GM12878 (cell line): Measurements from ENCODE around the gene CNNM3. TPM values are rescaled to one million over a fixed set of nuclear protein-coding genes. Genes with fewer than 3 reads are reported as not detected.

Source experiments
- ATAC-seq: fragments of 200-7000 bp; cut with Tn5 transposase; 3 replicates; pipeline ENCODE4 v1.9.1; 2020; ENCODE audit warnings: mild to moderate bottlenecking, moderate library complexity
- BruUV-seq: library from RNA; stranded (reverse); fragments of 400-500 nt; replicated peaks from 2 replicates; lab custom pipeline; 2021; lab: Mats Ljungman, UMichigan
- CTCF ChIA-PET: fragments of 300-600 bp; sonication (Branson Sonifier 250); formaldehyde crosslinking; extraction: SDS; loops from one replicate; lab custom pipeline; 2021; ENCODE audit warnings: inconsistent platforms; lab: Yijun Ruan, JAX
- POLR2A ChIA-PET: fragments of 350-600 bp; formaldehyde crosslinking; extraction: SDS; loops from one replicate; lab custom pipeline; 2021; ENCODE audit warnings: inconsistent platforms; lab: Charles Lee
- RAD21 ChIA-PET: fragments of 300-600 bp; sonication (Branson Sonifier 250); formaldehyde crosslinking; loops from one replicate; lab custom pipeline; 2023; ENCODE audit warnings: antibody characterized with exemption; ENCODE audit not compliant: unreplicated experiment; lab: Charles Lee
- SMC1A ChIA-PET: fragments of 300-600 bp; sonication (Branson Sonifier 250); formaldehyde crosslinking; loops from one replicate; lab custom pipeline; 2023; ENCODE audit not compliant: unreplicated experiment, uncharacterized antibody; lab: Charles Lee
- DNase-seq: peaks from one replicate; pipeline ENCODE4 v3.0.0-alpha.2; 2011; ENCODE audit warnings: low read depth, low spot score
- FAIRE-seq: peaks from 3 replicates; lab custom pipeline; 2011; peaks lifted over from hg19 to GRCh38; lab: Jason Lieb, UNC
- H2AFZ ChIP-seq: 2 replicates; pipeline ENCODE4 v1.6.0; 2011; ENCODE audit warnings: low read depth, low read length, control low read depth; ENCODE audit not compliant: control insufficient read depth
- H3K27ac ChIP-seq: 2 replicates; pipeline ENCODE4 v1.5.1; 2011; ENCODE audit warnings: control low read depth; ENCODE audit not compliant: control insufficient read depth, insufficient read depth
- H3K27me3 ChIP-seq, 2 experiments: replicated peaks in 1 of 2; 2 replicates each; pipeline versions ENCODE4 v1.6.0 to v1.6.1; 2011; ENCODE audit warnings: low read length in 1 of 2; ENCODE audit not compliant: control insufficient read depth in 2 of 2, insufficient read depth in 2 of 2
- H3K36me3 ChIP-seq, 2 experiments: 2 replicates each; pipeline ENCODE4 v1.5.1; 2011; ENCODE audit warnings: low read length in 1 of 2; ENCODE audit not compliant: control insufficient read depth in 2 of 2, insufficient read depth in 2 of 2
- H3K4me1 ChIP-seq: 2 replicates; pipeline ENCODE4 v1.6.1; 2011; ENCODE audit warnings: mild to moderate bottlenecking, low read length, moderate library complexity, mixed read lengths; ENCODE audit not compliant: control insufficient read depth, insufficient read depth
- H3K4me2 ChIP-seq: 2 replicates; pipeline ENCODE4 v1.6.0; 2011; ENCODE audit warnings: control low read depth; ENCODE audit not compliant: control insufficient read depth, insufficient read depth
- H3K4me3 ChIP-seq: fragments of 200-600 bp; sonication (generic); 2 replicates; pipeline ENCODE4 v1.5.1; 2016
- H3K79me2 ChIP-seq: 2 replicates; pipeline ENCODE4 v1.6.0; 2011; ENCODE audit warnings: low read length; ENCODE audit not compliant: control insufficient read depth, insufficient read depth
- H3K9ac ChIP-seq: 2 replicates; pipeline ENCODE4 v1.8.0; 2011; ENCODE audit warnings: low read length, control low read depth, mixed read lengths; ENCODE audit not compliant: control insufficient read depth, insufficient read depth
- H3K9me3 ChIP-seq: replicated peaks from 3 replicates; pipeline ENCODE4 v1.5.1; 2011; ENCODE audit warnings: mild to moderate bottlenecking, low read length; ENCODE audit not compliant: control insufficient read depth, insufficient read depth
- H4K20me1 ChIP-seq: 2 replicates; pipeline ENCODE4 v1.6.0; 2011; ENCODE audit not compliant: control insufficient read depth, insufficient read depth
- CBX3 ChIP-seq: fragments of 200-600 bp; sonication (generic); IDR thresholded peaks from 2 replicates; pipeline ENCODE4 v1.6.1; 2016; ENCODE audit warnings: low read depth, borderline replicate concordance
- CREB1 ChIP-seq: IDR thresholded peaks from 2 replicates; pipeline ENCODE4 v1.6.1; 2012; ENCODE audit warnings: low read depth, mild to moderate bottlenecking, inconsistent platforms
- DPF2 ChIP-seq: fragments of 450-650 bp; IDR thresholded peaks from 2 replicates; pipeline ENCODE4 v1.6.1; 2017; ENCODE audit warnings: mild to moderate bottlenecking
- GATAD2B ChIP-seq: fragments of 450-650 bp; conservative IDR thresholded peaks from 2 replicates; pipeline ENCODE4 v1.6.1; 2017; ENCODE audit warnings: low read depth, mild to moderate bottlenecking, moderate library complexity
- MTA3 ChIP-seq: IDR thresholded peaks from 2 replicates; pipeline ENCODE4 v1.6.1; 2012; ENCODE audit warnings: low read length, inconsistent platforms, borderline replicate concordance
- MXI1 ChIP-seq: fragments of 150-350 bp; IDR thresholded peaks from 2 replicates; pipeline ENCODE4 v1.6.1; 2011; ENCODE audit warnings: low read depth, mild to moderate bottlenecking, inconsistent platforms, low read length, improper control_type of control experiment
- PML ChIP-seq: IDR thresholded peaks from 2 replicates; pipeline ENCODE4 v1.6.1; 2012; ENCODE audit warnings: low read length, inconsistent platforms
- POLR2AphosphoS2 ChIP-seq: IDR thresholded peaks from 2 replicates; pipeline ENCODE4 v1.6.1; 2011; ENCODE audit warnings: low read depth, mild to moderate bottlenecking, low read length, improper control_type of control experiment, moderate library complexity
- RCOR1 ChIP-seq: conservative IDR thresholded peaks from 2 replicates; pipeline ENCODE4 v1.6.1; 2012; ENCODE audit warnings: low read depth, low read length, improper control_type of control experiment
- YBX1 ChIP-seq: fragments of 450-650 bp; IDR thresholded peaks from 2 replicates; pipeline ENCODE4 v1.6.1; 2016; ENCODE audit warnings: antibody characterized with exemption
- ZNF274 ChIP-seq: IDR thresholded peaks from one replicate; pipeline ENCODE4 v1.8.0; 2011; ENCODE audit not compliant: insufficient read length, insufficient read depth
- WGBS: methylation state at CpG from one replicate; pipeline ENCODE4 v1.1.6; 2016; ENCODE audit warnings: low lambda C conversion rate; ENCODE audit not compliant: insufficient replicate concordance, insufficient coverage; ENCODE audit errors: missing lambda C conversion rate; 5-methylcytosine and 5-hydroxymethylcytosine counted together
- in situ Hi-C: fragments of 300-500 bp; cut with MboI; formaldehyde crosslinking; loops from 9 replicates; pipeline ENCODE4 v1.14.3; 2018; ENCODE audit warnings: mixed read lengths
- intact Hi-C: fragments of 100-400 bp; cut with micrococcal nuclease; formaldehyde crosslinking; loops from one replicate; pipeline ENCODE4 v1.14.2; 2022; ENCODE audit not compliant: unreplicated experiment
- polyA plus RNA-seq, 11 experiments: library from polyadenylated mRNA; depleted of rRNA in 4 of 11; unstranded in 6 of 11; stranded (reverse) in 5 of 11; fragments of >200 nt; fragmentation: Nextera tagmentation in 4 of 11; fragmentation: Illumina TruSeq in 1 of 11; extraction: Ambion mirVana in 4 of 11; extraction: Trizol in 1 of 11; gene quantifications; 1 replicate in 1 of 11; 2 replicates in 10 of 11; pipeline versions ENCODE4 v1.2.1 to v1.2.3, GENCODE V29; 2011 to 2016; ENCODE audit warnings: inconsistent platforms in 2 of 11, missing spikeins in 2 of 11, low read depth in 1 of 11
- total RNA-seq, 4 experiments: library from RNA; depleted of rRNA in 3 of 4; stranded (reverse); fragments of >200 nt in 3 of 4; fragmentation: Illumina TruSeq in 1 of 4; extraction: Trizol in 1 of 4; gene quantifications; 2 replicates each; pipeline versions ENCODE4 v1.2.1 to v1.2.3, GENCODE V29; 2013 to 2021
- TF ChIP-seq, protein P1 (sequence below): fragments of 150-350 bp; IDR thresholded peaks from 2 replicates; pipeline ENCODE4 v1.6.1; 2014; ENCODE audit warnings: mild to moderate bottlenecking, low read depth, low read length
- TF ChIP-seq, protein P2 (sequence below): fragments of 450-650 bp; IDR thresholded peaks from 2 replicates; pipeline ENCODE4 v1.6.1; 2017; ENCODE audit warnings: mild to moderate bottlenecking, moderate library complexity
- TF ChIP-seq, protein P3 (sequence below): IDR thresholded peaks from 2 replicates; pipeline ENCODE4 v1.6.1; 2012; ENCODE audit warnings: mild to moderate bottlenecking, low read depth, low read length

The CNNM3 gene
- total and polyA plus RNA-seq, 10 of the 15 experiments (the other 5 are each of a cell fraction or from before 2014, with no cell fraction given) = 0.72 to 14.3 (median 4.0) TPM

DNA sequence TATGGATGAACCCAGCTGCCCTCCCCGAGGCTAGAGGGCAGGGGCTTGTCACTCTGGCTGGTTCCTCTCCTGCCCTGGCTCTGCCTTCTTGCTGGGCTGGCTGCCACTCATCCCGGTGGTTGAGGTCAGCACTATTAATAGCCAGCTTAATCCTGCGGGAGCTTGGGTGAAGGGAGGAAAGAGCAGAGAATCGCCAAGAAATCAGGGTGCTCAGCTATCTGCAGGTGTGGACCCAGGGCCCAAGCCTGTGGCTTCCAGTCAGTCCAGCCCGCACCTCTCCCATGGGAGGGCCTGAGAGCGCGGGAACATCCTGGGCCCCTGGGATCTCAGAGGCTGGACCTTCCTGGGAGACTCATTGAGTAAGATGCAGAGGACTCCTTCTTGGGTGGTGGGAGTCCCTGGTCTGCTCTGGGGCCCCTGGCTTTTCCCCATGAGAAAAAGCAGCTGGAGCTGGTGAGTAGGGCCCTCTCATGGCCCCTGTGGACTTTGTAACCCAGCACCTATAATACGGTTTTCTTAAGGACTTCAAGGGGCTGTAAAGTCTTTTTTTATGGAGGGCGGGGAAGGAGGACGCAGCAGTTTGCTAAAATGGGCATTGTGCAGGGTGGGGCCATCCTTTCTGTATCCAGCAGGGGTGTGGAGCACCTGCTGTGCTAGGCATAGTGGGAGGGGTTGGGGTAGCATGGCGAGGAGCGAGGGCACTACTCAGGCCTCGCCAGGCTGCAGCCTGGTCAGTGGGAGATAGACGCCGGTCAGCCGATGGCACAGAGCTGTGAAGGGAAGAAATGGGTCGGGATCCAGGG lies 27.4 kb upstream of the CNNM3 start (continued):
- TF ChIP-seq, protein P1, sequence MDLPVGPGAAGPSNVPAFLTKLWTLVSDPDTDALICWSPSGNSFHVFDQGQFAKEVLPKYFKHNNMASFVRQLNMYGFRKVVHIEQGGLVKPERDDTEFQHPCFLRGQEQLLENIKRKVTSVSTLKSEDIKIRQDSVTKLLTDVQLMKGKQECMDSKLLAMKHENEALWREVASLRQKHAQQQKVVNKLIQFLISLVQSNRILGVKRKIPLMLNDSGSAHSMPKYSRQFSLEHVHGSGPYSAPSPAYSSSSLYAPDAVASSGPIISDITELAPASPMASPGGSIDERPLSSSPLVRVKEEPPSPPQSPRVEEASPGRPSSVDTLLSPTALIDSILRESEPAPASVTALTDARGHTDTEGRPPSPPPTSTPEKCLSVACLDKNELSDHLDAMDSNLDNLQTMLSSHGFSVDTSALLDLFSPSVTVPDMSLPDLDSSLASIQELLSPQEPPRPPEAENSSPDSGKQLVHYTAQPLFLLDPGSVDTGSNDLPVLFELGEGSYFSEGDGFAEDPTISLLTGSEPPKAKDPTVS = no peak

DNA sequence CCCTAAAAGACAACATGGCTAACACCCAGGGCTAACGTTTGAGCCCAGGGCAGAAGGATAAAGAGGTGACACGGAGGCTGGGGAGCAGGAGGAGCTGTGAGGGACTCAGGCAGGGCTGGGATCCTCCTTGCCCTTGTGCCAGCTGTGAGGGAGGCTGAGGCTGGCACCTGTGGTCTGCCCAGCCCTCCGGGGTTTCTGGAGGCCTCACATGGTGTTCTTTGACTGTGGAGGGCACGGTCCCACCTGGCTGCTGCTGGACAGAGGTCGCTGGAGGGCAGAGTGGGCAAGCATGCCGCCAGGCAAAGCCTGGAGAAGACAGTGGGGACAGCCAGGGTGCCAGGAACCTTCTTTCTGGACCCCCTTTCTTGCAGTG lies 26.8 kb upstream of the CNNM3 start:
- ChIA-PET RAD21 (no interaction called here), POLR2A (no interaction called here), SMC1A (no interaction called here), CTCF (no interaction called here)
- Histone ChIP-seq H3K79me2 (no peaks in the 10 kb centered on the region; the same call in 1 of the 2 replicates), H3K9me3 (no peaks in the 10 kb centered on the region), H3K27me3 (no peaks in the 10 kb centered on the region), H3K27ac (no peak overlapping the region), H3K4me1 (no peaks in the 10 kb centered on the region), H3K4me3 (no peak overlapping the region), H4K20me1 (no peaks in the 10 kb centered on the region), H3K36me3 (no peaks in the 10 kb centered on the region), H3K9ac (no peak overlapping the region), H2AFZ (no peak overlapping the region), H3K4me2 (no peak overlapping the region)
- 44% methylated on average over 6 of the region's 6 CpGs for WGBS
- no peak for FAIRE-seq
- in situ Hi-C loops (no loop called here), intact Hi-C loops (no loop called here)
- no TSS peak for BruUV-seq
- ATAC-seq = no peak
- no peak for DNase-seq
- no peak for TF ChIP-seq CREB1
- TF ChIP-seq, protein P2, sequence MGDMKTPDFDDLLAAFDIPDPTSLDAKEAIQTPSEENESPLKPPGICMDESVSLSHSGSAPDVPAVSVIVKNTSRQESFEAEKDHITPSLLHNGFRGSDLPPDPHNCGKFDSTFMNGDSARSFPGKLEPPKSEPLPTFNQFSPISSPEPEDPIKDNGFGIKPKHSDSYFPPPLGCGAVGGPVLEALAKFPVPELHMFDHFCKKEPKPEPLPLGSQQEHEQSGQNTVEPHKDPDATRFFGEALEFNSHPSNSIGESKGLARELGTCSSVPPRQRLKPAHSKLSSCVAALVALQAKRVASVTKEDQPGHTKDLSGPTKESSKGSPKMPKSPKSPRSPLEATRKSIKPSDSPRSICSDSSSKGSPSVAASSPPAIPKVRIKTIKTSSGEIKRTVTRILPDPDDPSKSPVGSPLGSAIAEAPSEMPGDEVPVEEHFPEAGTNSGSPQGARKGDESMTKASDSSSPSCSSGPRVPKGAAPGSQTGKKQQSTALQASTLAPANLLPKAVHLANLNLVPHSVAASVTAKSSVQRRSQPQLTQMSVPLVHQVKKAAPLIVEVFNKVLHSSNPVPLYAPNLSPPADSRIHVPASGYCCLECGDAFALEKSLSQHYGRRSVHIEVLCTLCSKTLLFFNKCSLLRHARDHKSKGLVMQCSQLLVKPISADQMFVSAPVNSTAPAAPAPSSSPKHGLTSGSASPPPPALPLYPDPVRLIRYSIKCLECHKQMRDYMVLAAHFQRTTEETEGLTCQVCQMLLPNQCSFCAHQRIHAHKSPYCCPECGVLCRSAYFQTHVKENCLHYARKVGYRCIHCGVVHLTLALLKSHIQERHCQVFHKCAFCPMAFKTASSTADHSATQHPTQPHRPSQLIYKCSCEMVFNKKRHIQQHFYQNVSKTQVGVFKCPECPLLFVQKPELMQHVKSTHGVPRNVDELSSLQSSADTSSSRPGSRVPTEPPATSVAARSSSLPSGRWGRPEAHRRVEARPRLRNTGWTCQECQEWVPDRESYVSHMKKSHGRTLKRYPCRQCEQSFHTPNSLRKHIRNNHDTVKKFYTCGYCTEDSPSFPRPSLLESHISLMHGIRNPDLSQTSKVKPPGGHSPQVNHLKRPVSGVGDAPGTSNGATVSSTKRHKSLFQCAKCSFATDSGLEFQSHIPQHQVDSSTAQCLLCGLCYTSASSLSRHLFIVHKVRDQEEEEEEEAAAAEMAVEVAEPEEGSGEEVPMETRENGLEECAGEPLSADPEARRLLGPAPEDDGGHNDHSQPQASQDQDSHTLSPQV = no peak
- no peak for TF ChIP-seq MXI1
- TF ChIP-seq POLR2AphosphoS2 = no peak
- TF ChIP-seq MTA3 = no peak
- TF ChIP-seq, protein P3, sequence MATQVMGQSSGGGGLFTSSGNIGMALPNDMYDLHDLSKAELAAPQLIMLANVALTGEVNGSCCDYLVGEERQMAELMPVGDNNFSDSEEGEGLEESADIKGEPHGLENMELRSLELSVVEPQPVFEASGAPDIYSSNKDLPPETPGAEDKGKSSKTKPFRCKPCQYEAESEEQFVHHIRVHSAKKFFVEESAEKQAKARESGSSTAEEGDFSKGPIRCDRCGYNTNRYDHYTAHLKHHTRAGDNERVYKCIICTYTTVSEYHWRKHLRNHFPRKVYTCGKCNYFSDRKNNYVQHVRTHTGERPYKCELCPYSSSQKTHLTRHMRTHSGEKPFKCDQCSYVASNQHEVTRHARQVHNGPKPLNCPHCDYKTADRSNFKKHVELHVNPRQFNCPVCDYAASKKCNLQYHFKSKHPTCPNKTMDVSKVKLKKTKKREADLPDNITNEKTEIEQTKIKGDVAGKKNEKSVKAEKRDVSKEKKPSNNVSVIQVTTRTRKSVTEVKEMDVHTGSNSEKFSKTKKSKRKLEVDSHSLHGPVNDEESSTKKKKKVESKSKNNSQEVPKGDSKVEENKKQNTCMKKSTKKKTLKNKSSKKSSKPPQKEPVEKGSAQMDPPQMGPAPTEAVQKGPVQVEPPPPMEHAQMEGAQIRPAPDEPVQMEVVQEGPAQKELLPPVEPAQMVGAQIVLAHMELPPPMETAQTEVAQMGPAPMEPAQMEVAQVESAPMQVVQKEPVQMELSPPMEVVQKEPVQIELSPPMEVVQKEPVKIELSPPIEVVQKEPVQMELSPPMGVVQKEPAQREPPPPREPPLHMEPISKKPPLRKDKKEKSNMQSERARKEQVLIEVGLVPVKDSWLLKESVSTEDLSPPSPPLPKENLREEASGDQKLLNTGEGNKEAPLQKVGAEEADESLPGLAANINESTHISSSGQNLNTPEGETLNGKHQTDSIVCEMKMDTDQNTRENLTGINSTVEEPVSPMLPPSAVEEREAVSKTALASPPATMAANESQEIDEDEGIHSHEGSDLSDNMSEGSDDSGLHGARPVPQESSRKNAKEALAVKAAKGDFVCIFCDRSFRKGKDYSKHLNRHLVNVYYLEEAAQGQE = no peak
- TF ChIP-seq RCOR1 = no peak
- no peak for TF ChIP-seq PML
- no peak for TF ChIP-seq CBX3
- TF ChIP-seq GATAD2B = no peak
- TF ChIP-seq ZNF274 = no peak
- no peak for TF ChIP-seq YBX1
- TF ChIP-seq DPF2 = no peak
